ENCODE measurements around the gene SNCAIP. TPM values are rescaled to one million over a fixed set of nuclear protein-coding genes. Genes with fewer than 3 reads are reported as not detected.

The SNCAIP gene
- total RNA-seq, 1 experiment from 2014 or later: 3.0 TPM

DNA sequence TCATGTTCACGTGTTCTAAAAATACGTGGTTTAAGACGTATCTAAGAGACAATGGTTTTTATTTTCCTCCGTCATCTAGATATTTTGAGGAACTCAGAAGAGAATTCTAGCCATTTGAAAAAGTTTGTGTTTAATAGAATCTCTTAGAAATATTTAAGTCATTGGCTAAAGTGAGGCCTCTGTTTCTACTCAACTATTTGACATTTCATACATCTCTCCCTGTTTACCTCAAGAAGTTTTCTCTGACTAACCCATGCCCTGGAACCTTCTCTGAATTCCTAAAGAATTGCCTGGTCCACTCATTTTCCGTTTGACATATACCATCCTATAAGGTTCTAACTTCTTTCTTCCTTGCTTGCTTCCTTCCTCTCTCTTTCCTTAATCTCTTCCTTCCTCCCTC is 178.7 kb downstream of the SNCAIP start:
- H3K9me3 ChIP-seq (ENCODE audit: control insufficient read depth, low read depth, low read length): no peaks in the 10 kb centered on the region
- WGBS (ENCODE audit: extremely low coverage, insufficient read length, low lambda C conversion rate): no CpG with 5 or more reads among the region's 5 CpGs
- no peak overlapping the region for H3T11ph ChIP-seq (ENCODE audit: low read length)
- Mint-ChIP-seq H3K9me3 (no peaks in the 10 kb centered on the region; a peak in 1 of 5 replicates), H3K4me3 (no peak overlapping the region), H3K4me1 (peaks cover 2 to 6% of the 10 kb centered on the region in 2 experiments; a peak in 3 of 4 replicates), H3K27me3 (ENCODE audit: low read depth) (no peaks in the 10 kb centered on the region), H3K36me3 (ENCODE audit: insufficient read depth in 1 of 3, low read depth in 3 of 3) (no peaks in the 10 kb centered on the region), H3K27ac (no peak overlapping the region)
- H3K79me2 ChIP-seq (ENCODE audit: insufficient read depth, low read length): no peaks in the 10 kb centered on the region
- no peak overlapping the region for H2BK5ac ChIP-seq (ENCODE audit: insufficient read length, low read length)
- H2BK120ac ChIP-seq (ENCODE audit: low read depth, low read length, poor library complexity, severe bottlenecking): no peak overlapping the region
- H3K23me2 ChIP-seq (ENCODE audit: insufficient read length, low read depth, low read length, poor library complexity, severe bottlenecking): no peaks in the 10 kb centered on the region
- no peak overlapping the region for H2AFZ ChIP-seq (ENCODE audit: low read length)
- H2BK20ac ChIP-seq (ENCODE audit: low read depth, low read length, poor library complexity, severe bottlenecking): no peak overlapping the region
- no peaks in the 10 kb centered on the region for H3K4me1 ChIP-seq (ENCODE audit: insufficient read depth, low read length)
- H3K18ac ChIP-seq (ENCODE audit: insufficient read length, low read depth, low read length): no peak overlapping the region
- no peak overlapping the region for H2BK15ac ChIP-seq (ENCODE audit: low read depth, low read length)
- H3K27me3 ChIP-seq (ENCODE audit: insufficient read depth, low read length): no peaks in the 10 kb centered on the region
- no peak overlapping the region for H4K91ac ChIP-seq (ENCODE audit: insufficient read length, low read depth, low read length)
- H3K14ac ChIP-seq (ENCODE audit: insufficient read depth, low read length): no peak overlapping the region
- no peak overlapping the region for H2BK12ac ChIP-seq (ENCODE audit: insufficient read length, low read depth, low read length)
- H3K27ac ChIP-seq (ENCODE audit: insufficient read length, low read depth, low read length): no peak overlapping the region
- DNase-seq: no peak
- H3K23ac ChIP-seq (ENCODE audit: insufficient read length, low read depth, low read length): no peak overlapping the region
- no peak overlapping the region for H4K5ac ChIP-seq (ENCODE audit: insufficient read length, low read depth, low read length)
- no peaks in the 10 kb centered on the region for H3K79me1 ChIP-seq (ENCODE audit: insufficient read depth, low read depth, low read length, poor library complexity, severe bottlenecking)
- no peak overlapping the region for H4K8ac ChIP-seq (replicated peaks; ENCODE audit: insufficient read length, low read depth, low read length)
- no peak overlapping the region for H3K9ac ChIP-seq (ENCODE audit: extremely low read depth, insufficient read length, low read length)
- H3K56ac ChIP-seq (ENCODE audit: insufficient read length, low read depth, low read length): no peak overlapping the region
- TF ChIP-seq, protein P1, sequence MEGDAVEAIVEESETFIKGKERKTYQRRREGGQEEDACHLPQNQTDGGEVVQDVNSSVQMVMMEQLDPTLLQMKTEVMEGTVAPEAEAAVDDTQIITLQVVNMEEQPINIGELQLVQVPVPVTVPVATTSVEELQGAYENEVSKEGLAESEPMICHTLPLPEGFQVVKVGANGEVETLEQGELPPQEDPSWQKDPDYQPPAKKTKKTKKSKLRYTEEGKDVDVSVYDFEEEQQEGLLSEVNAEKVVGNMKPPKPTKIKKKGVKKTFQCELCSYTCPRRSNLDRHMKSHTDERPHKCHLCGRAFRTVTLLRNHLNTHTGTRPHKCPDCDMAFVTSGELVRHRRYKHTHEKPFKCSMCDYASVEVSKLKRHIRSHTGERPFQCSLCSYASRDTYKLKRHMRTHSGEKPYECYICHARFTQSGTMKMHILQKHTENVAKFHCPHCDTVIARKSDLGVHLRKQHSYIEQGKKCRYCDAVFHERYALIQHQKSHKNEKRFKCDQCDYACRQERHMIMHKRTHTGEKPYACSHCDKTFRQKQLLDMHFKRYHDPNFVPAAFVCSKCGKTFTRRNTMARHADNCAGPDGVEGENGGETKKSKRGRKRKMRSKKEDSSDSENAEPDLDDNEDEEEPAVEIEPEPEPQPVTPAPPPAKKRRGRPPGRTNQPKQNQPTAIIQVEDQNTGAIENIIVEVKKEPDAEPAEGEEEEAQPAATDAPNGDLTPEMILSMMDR (conservative IDR thresholded peaks at IDR 0.05): no peak
- H2AK5ac ChIP-seq (ENCODE audit: insufficient read length, low read length): no peak overlapping the region
- no peaks in the 10 kb centered on the region for H4K20me1 ChIP-seq (ENCODE audit: control insufficient read depth, insufficient read depth, insufficient read length)
- no peak overlapping the region for H3K4ac ChIP-seq (ENCODE audit: low read depth, low read length)
- no peak overlapping the region for H3K4me2 ChIP-seq (ENCODE audit: insufficient read depth, insufficient read length, low read length)
